ENCODE measurements around the gene VPS72. TPM values are rescaled to one million over a fixed set of nuclear protein-coding genes. Genes with fewer than 3 reads are reported as not detected.
A peak's percentile ranks its signal among the peaks of the same experiment; 100 is the strongest.

The VPS72 gene
- total and polyA plus RNA-seq, 9 of the 15 experiments (the other 6 are each of a cell fraction or from before 2014, with no cell fraction given) = 7.2 to 131 (median 75.7) TPM

- 67% methylated on average over 14 of the region's 65 CpGs for WGBS (ENCODE audit: insufficient coverage, low coverage, missing lambda C conversion rate)
- intact Hi-C loops (cut with micrococcal nuclease) (no loop called here), in situ Hi-C loops (cut with MboI) (no loop called here)
- POLR2A ChIA-PET = no interaction called here
- H3K9ac ChIP-seq (ENCODE audit: insufficient read depth in 1 of 2, low read depth in 2 of 2, low read length in 2 of 2) = no peak overlapping the region
- FAIRE-seq = no peak
- CTCF ChIA-PET (ENCODE audit: low intra/inter-chr PET ratio) = no interaction called here
- no peaks in the 10 kb centered on the region for H3K79me2 ChIP-seq (ENCODE audit: control insufficient read depth, insufficient read depth, low read length)
- no peak overlapping the region for H3K4me3 ChIP-seq
- peak in 2 of 4 experiments; percentile 12 to 15 for DNase-seq (ENCODE audit: extremely low read depth in 1 of 4, low spot score in 3 of 4)
- H3K9me3 ChIP-seq (replicated peaks; ENCODE audit: control insufficient read depth, insufficient read depth, low read depth, low read length) = no peaks in the 10 kb centered on the region
- BruUV-seq (replicated peaks) = no TSS peak
- TF ChIP-seq, protein P1, sequence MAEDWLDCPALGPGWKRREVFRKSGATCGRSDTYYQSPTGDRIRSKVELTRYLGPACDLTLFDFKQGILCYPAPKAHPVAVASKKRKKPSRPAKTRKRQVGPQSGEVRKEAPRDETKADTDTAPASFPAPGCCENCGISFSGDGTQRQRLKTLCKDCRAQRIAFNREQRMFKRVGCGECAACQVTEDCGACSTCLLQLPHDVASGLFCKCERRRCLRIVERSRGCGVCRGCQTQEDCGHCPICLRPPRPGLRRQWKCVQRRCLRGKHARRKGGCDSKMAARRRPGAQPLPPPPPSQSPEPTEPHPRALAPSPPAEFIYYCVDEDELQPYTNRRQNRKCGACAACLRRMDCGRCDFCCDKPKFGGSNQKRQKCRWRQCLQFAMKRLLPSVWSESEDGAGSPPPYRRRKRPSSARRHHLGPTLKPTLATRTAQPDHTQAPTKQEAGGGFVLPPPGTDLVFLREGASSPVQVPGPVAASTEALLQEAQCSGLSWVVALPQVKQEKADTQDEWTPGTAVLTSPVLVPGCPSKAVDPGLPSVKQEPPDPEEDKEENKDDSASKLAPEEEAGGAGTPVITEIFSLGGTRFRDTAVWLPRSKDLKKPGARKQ (CRISPR knock-in tag; IDR thresholded peaks at IDR 0.05) = no peak
- TF ChIP-seq TEAD2 (tag; IDR thresholded peaks at IDR 0.05) = no peak
- TF ChIP-seq POLR3G (IDR thresholded peaks at IDR 0.05; ENCODE audit: extremely low read depth, insufficient read length, insufficient replicate concordance) = no peak
- no peak for TF ChIP-seq PTRF (tag; IDR thresholded peaks at IDR 0.05)
- TF ChIP-seq, protein P2, sequence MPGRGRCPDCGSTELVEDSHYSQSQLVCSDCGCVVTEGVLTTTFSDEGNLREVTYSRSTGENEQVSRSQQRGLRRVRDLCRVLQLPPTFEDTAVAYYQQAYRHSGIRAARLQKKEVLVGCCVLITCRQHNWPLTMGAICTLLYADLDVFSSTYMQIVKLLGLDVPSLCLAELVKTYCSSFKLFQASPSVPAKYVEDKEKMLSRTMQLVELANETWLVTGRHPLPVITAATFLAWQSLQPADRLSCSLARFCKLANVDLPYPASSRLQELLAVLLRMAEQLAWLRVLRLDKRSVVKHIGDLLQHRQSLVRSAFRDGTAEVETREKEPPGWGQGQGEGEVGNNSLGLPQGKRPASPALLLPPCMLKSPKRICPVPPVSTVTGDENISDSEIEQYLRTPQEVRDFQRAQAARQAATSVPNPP (IDR thresholded peaks at IDR 0.05; ENCODE audit: borderline replicate concordance, insufficient read depth, insufficient read length) = no peak
- no peak for TF ChIP-seq ETS2 (tag; IDR thresholded peaks at IDR 0.05; ENCODE audit: borderline replicate concordance, poor library complexity, severe bottlenecking)
- no peak for TF ChIP-seq CTCF (IDR thresholded peaks at IDR 0.05 in 2 of 3, conservative IDR thresholded peaks at IDR 0.05 in 1 of 3; ENCODE audit: insufficient read depth in 2 of 3, low read depth in 1 of 3, low read length in 3 of 3)
- TF ChIP-seq ZNF184 (CRISPR knock-in tag; IDR thresholded peaks at IDR 0.05) = no peak
- TF ChIP-seq, protein P3, sequence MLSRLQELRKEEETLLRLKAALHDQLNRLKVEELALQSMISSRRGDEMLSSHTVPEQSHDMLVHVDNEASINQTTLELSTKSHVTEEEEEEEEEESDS (CRISPR knock-in tag; IDR thresholded peaks at IDR 0.05) = no peak
- no peak for TF ChIP-seq MXI1 (IDR thresholded peaks at IDR 0.05; ENCODE audit: low read depth, low read length)
- TF ChIP-seq FOXK2 (conservative IDR thresholded peaks at IDR 0.05 in 1 of 2, IDR thresholded peaks at IDR 0.05 in 1 of 2; ENCODE audit: low read depth in 2 of 2) = no peak
- TF ChIP-seq ATF1 (CRISPR knock-in tag; IDR thresholded peaks at IDR 0.05) = no peak
- TF ChIP-seq ATF1 (tag; IDR thresholded peaks at IDR 0.05) = no peak
- no peak overlapping the region for H2AFZ ChIP-seq (ENCODE audit: low read depth, low read length)
- no peaks in the 10 kb centered on the region for H3K9me1 ChIP-seq (ENCODE audit: control insufficient read depth, insufficient read depth, low read length)
- H4K20me1 ChIP-seq (replicated peaks; ENCODE audit: control insufficient read depth, insufficient read depth, low read length) = peaks cover 3% of the 10 kb centered on the region; the same call in 1 of the 2 replicates
- ATAC-seq = no peak
- no peaks in the 10 kb centered on the region for H3K36me3 ChIP-seq (ENCODE audit: control insufficient read depth, insufficient read depth, low read length)
- H3K4me2 ChIP-seq (ENCODE audit: insufficient read depth, low read length) = no peak overlapping the region
- no peaks in the 10 kb centered on the region; a peak in 1 of 5 replicates for H3K27me3 ChIP-seq (ENCODE audit: control insufficient read depth in 2 of 2, insufficient read depth in 2 of 2, low read length in 2 of 2)
- no peak overlapping the region for H3K27ac ChIP-seq (ENCODE audit: extremely low read depth, low read depth, low read length)
- H3K4me1 ChIP-seq (replicated peaks in 1 of 2; ENCODE audit: control insufficient read depth in 2 of 2, insufficient read depth in 2 of 2, low read length in 2 of 2) = peaks cover 0 to 25% of the 10 kb centered on the region in 2 experiments; a peak in 2 of 5 replicates
These were observed 56.8 kb downstream of the VPS72 start for GRCh38 chr1:151133018-151133806.

Data from K562 (cell line).